Memory B cell (primary cell): Measurements from ENCODE around the gene HPS3.
A peak's percentile ranks its signal among the peaks of the same experiment; 100 is the strongest.
"Not testable (repeated sequence)": the region's sequence is repeated elsewhere in the genome, so short reads cannot be mapped to it uniquely, and the experiment has no call there.

Source experiments
- ATAC-seq: fragments of 150-1000 bp; cut with Tn5 transposase; 2 replicates; pipeline ENCODE4 v1.10.0; 2021; ENCODE audit warnings: low read depth, mild to moderate bottlenecking, moderate library complexity
- DNase-seq, 2 donors: peaks; one replicate each; pipeline ENCODE4 v3.0.0; 2022; ENCODE audit warnings: low spot score in 2 of 2
- H3K27ac Mint-ChIP-seq: one replicate; pipeline ENCODE4 v1.8.0; 2022; ENCODE audit warnings: mild to moderate bottlenecking, moderate library complexity, mixed read lengths
- H3K27me3 Mint-ChIP-seq: one replicate; pipeline ENCODE4 v1.8.0; 2022; ENCODE audit warnings: mixed read lengths
- H3K36me3 Mint-ChIP-seq: one replicate; pipeline ENCODE4 v1.8.0; 2022; ENCODE audit warnings: mild to moderate bottlenecking, mixed read lengths
- H3K4me1 Mint-ChIP-seq: one replicate; pipeline ENCODE4 v1.8.0; 2022; ENCODE audit warnings: mixed read lengths
- H3K4me3 Mint-ChIP-seq: one replicate; pipeline ENCODE4 v1.8.0; 2022; ENCODE audit warnings: mild to moderate bottlenecking, moderate library complexity, mixed read lengths
- H3K9me3 Mint-ChIP-seq: one replicate; pipeline ENCODE4 v1.8.0; 2022; ENCODE audit warnings: mixed read lengths

Gene HPS3

DNA sequence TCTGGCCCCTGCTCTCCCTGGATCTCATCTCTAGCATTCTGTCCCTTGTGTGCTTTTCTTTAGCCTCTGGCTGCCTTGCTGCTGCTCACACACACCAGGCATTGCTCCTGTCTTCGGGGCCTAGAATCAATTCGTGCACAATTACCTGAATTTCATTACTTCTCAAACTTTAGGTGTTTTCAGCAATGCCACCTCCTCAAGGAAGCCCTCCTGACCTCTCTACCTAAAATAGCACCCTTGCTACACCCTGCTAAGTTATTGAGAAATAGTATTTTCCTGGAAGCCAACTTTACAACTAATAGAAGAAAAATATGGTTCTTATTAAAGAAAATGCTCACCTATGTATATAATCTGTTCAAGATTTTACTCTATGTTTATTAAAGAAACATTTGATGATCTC is 51.7 kb downstream of the HPS3 start:
- H3K36me3 Mint-ChIP-seq, result peaks cover 10% of the 10 kb centered on the region
- DNase-seq (no peak), ATAC-seq (no peak)
- no peaks in the 10 kb centered on the region for H3K4me1 Mint-ChIP-seq
- H3K27me3 Mint-ChIP-seq, result no peaks in the 10 kb centered on the region
- H3K27ac Mint-ChIP-seq, result no peak overlapping the region
- no peak overlapping the region for H3K4me3 Mint-ChIP-seq
- H3K9me3 Mint-ChIP-seq, result no peaks in the 10 kb centered on the region

DNA sequence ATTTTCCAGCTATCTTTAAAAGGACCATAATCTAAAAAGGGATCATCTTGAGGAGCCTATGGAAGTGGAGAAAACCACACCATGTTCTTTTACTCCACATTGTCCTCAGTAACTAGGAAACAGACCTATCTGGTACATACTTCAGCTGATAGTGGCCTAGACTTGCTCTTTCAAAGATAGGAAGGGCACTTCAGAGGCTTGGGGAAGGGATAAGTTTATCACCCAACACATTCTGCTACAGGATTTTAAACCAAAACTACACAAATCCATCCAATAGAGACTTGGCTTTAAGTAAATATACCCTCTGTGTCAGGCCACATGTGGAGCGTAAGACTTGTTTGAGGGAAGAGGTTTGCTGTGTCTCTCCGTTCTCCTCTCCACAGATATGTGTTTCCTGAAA is 56.8 kb downstream of the HPS3 start:
- no peaks in the 10 kb centered on the region for H3K27me3 Mint-ChIP-seq
- ATAC-seq, result no peak
- H3K36me3 Mint-ChIP-seq, result peaks cover 4% of the 10 kb centered on the region
- no peak overlapping the region for H3K27ac Mint-ChIP-seq
- no peaks in the 10 kb centered on the region for H3K9me3 Mint-ChIP-seq
- no peak overlapping the region for H3K4me3 Mint-ChIP-seq
- H3K4me1 Mint-ChIP-seq, result no peaks in the 10 kb centered on the region
- no peak for DNase-seq

DNA sequence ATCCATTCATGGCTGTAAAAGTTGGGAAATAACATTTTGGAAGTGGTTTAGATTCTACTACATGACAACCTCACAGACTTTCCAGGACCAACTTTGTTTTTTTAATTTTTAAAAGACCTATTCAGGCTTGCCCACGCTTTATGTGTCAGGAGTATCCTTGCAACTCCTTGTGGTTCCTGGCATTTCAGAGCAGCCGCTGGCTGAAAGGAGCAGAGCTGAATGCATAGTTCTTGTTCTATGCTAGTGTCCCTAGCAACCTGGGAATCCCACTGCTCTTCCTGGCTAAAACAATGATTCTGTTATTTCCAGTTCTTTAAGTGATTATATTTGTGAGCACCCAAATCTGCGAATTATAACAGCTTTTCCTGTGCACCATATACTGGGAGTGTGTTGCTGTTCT is 57.3 kb downstream of the HPS3 start:
- no peak for ATAC-seq
- Mint-ChIP-seq H3K27me3 (no peaks in the 10 kb centered on the region), H3K4me3 (no peak overlapping the region), H3K27ac (no peak overlapping the region), H3K9me3 (no peaks in the 10 kb centered on the region), H3K36me3 (peaks cover 4% of the 10 kb centered on the region), H3K4me1 (no peaks in the 10 kb centered on the region)
- no peak for DNase-seq

DNA sequence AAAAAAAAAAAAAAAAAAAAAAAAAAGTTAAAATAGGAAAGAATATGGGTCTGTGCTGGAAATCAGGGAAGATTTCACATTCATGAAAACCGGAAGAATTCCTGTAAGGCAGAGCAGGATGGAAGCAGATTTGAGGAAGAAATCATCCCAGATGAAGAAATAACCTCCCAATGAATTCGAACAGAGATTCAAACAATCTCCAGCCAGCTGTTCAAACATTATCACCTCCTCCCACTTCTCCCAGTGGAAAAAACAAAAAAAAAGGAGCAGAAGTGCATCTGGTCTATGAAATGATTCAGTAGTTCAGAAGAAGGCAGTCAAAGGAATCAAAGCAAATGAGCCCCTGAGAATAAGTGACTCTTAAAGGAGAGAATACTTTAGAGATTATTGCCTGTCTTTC is 59.1 kb downstream of the HPS3 start:
- Mint-ChIP-seq H3K27me3 (no peaks in the 10 kb centered on the region), H3K9me3 (no peaks in the 10 kb centered on the region), H3K4me3 (no peak overlapping the region), H3K4me1 (no peaks in the 10 kb centered on the region), H3K36me3 (peaks cover 4% of the 10 kb centered on the region), H3K27ac (no peak overlapping the region)
- no peak for ATAC-seq
- no peak for DNase-seq

DNA sequence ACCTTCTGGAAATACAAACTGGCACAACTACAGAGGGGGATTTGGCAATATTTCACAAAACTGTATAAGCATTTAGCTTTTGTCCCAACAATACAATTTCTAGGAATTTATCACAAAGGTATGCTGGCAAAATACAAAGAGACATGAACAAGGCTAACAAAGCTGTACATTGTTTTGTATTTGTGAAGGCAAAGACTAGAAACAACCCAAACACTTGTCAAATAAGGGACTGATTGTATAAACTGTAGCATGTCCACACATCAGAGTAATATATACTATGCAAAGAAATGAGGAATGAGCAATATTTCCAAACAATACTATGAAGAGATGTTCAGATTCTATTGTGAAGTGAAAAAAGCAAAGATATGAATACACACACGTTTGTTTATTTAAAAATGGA is 65.8 kb downstream of the HPS3 start:
- DNase-seq (no peak), ATAC-seq (no peak)
- Mint-ChIP-seq H3K9me3 (no peaks in the 10 kb centered on the region), H3K36me3 (no peaks in the 10 kb centered on the region), H3K4me1 (no peaks in the 10 kb centered on the region), H3K4me3 (no peak overlapping the region), H3K27ac (no peak overlapping the region), H3K27me3 (no peaks in the 10 kb centered on the region)

DNA sequence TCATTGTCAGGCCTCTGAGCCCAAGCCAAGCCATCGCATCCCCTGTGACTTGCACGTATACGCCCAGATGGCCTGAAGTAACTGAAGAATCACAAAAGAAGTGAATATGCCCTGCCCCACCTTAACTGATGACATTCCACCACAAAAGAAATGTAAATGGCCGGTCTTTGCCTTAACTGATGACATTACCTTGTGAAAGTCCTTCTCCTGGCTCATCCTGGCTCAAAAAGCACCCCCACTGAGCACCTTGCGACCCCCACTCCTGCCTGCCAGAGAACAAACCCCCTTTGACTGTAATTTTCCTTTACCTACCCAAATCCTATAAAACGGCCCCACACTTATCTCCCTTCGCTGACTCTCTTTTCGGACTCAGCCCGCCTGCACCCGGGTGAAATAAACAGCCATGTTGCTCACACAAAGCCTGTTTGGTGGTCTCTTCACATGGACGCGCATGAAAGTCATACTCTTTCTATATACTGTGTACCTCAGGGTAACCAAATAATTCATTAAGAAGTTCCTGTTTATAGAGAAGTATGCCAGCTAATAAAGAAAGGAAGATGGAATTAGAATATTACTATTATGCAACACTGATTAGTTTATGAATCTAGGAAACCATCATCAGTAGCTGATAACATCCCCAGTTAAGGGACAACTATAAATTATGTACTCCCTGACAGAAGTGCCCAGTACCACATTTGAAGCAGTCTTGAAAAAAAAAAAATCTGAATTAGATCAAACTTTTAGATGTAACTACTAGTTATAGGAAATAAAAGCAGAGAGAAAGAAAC is 67.6 kb downstream of the HPS3 start:
- not testable (repeated sequence) for H3K4me1 Mint-ChIP-seq, H3K36me3 Mint-ChIP-seq, H3K4me3 Mint-ChIP-seq, DNase-seq, H3K27me3 Mint-ChIP-seq, ATAC-seq, H3K9me3 Mint-ChIP-seq, H3K27ac Mint-ChIP-seq

DNA sequence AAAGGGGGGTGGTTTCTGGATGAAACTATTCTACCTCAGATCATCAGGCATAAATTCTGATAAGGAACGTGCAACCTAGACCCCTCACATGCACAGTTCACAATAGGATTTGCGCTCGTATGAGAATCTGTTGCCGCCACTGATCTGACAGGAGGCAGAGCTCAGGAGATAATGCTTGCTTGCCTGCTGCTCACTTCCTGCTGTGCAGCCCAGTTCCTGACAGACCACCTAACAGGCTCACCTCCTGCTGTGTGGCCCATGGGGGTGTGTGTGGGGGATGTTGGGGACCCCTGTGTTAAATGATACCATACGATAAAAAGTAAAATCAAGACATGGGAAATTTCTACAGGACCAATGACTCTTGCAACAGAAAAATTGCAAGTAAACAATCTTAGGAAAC is 68.2 kb downstream of the HPS3 start:
- Mint-ChIP-seq H3K27ac (no peak overlapping the region), H3K36me3 (no peaks in the 10 kb centered on the region), H3K9me3 (no peaks in the 10 kb centered on the region), H3K27me3 (no peaks in the 10 kb centered on the region), H3K4me3 (no peak overlapping the region), H3K4me1 (no peaks in the 10 kb centered on the region)
- ATAC-seq (no peak), DNase-seq (no peak)

DNA sequence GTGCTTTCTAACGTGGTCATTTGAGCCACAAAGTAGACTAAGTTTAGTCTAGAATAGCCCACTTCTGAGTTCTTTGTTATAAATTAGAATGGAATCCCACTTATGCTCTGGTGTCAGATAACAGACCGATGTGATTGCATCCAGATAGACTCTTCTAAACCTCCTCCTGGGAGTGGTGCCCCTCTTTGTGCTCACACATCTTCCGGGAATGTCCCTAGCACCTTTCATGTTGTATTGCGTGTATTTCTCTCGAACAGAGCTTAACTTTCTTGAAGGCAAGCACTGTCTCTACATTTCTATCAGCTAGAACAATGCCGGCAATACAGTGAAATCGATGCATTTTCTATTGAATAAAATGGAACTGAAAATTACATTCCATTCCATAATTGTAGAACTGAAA is 69.2 kb downstream of the HPS3 start:
- no peak for DNase-seq
- Mint-ChIP-seq H3K4me1 (peaks cover 1% of the 10 kb centered on the region), H3K27me3 (no peaks in the 10 kb centered on the region), H3K27ac (no peak overlapping the region), H3K36me3 (no peaks in the 10 kb centered on the region), H3K9me3 (no peaks in the 10 kb centered on the region), H3K4me3 (no peak overlapping the region)
- ATAC-seq, result no peak

DNA sequence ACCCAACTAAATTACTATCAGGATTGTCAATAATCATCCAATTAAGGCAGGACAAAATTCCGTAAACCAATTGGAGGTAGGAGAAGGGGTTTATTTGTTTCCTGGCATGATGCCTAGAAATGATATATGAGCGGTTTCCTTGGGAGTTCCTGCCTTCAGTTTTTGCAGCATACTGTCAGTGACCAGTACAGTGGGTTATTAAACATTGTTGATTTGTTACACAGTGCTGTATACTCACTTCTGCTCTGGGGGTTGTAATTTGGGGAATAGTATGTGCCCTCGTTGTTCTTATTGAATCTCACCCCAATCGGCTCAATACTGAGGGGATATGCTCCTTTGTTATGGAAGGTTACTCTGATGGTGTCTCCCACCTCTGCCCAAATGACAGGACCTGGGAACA is 70.0 kb downstream of the HPS3 start:
- Mint-ChIP-seq H3K27me3 (no peaks in the 10 kb centered on the region), H3K9me3 (peaks cover under 1% of the 10 kb centered on the region), H3K4me3 (no peak overlapping the region), H3K27ac (no peak overlapping the region), H3K36me3 (no peaks in the 10 kb centered on the region), H3K4me1 (peaks cover 10% of the 10 kb centered on the region)
- ATAC-seq (no peak), DNase-seq (no peak)

DNA sequence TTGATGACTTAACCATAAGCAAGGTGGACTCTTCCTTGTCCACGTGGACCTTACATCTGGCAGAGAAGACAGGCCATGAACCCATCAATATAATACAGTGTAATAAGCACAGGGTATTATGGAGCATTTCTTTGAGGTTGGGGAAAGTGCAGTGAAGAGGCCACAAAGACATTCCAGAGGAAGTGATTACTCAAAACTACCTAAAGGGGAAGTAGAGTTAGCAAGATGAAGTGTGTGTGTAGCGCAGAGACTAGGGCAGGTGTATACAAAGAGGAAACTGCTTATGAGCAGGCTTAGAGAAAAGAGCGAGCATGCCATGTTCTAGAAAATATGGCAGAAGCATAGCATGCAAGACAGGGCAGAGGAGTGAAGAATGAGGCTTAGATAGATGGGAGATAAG is 74.3 kb downstream of the HPS3 start:
- ATAC-seq (peak; percentile 100), DNase-seq (peak in 1 of 2 donors; percentile 56)
- H3K4me1 Mint-ChIP-seq, result peaks cover 12% of the 10 kb centered on the region
- H3K27me3 Mint-ChIP-seq, result no peaks in the 10 kb centered on the region
- H3K36me3 Mint-ChIP-seq, result no peaks in the 10 kb centered on the region
- peak overlapping the region; percentile 48 for H3K4me3 Mint-ChIP-seq
- H3K27ac Mint-ChIP-seq, result peak overlapping the region; percentile 36
- peaks cover 2% of the 10 kb centered on the region for H3K9me3 Mint-ChIP-seq

DNA sequence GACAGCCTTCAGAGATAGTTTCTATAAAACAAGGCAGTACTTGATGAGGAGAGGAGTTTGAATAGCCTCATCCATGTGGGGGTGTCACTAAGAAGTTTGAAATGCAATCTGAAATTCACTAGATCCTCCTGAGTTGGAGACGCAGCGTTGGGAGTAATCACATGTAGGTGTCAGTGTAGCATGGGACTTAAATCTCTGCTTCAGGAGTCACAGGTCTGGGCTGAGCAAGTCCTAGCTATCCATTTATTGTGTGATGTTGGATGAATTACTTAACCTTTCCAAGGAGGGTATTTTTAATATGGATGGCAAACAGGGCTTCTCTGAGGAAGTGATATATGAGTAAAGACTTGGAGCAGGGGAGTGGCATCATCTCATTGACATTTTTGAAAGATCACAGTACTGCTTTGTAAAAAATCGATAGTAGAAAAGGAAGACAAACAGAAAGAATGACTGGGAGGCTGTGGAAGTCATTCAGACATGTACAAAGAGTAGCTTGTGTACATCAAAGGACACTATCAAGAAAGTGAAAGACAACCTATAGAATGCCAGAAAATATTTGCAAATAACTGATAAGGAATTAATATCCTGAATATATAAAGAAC is 75.1 kb downstream of the HPS3 start:
- Mint-ChIP-seq H3K36me3 (no peaks in the 10 kb centered on the region), H3K27ac (peak overlapping the region; percentile 56), H3K27me3 (no peaks in the 10 kb centered on the region), H3K9me3 (peaks cover 2% of the 10 kb centered on the region), H3K4me3 (no peak overlapping the region), H3K4me1 (peaks cover 12% of the 10 kb centered on the region)
- no peak for ATAC-seq
- DNase-seq, result no peak

DNA sequence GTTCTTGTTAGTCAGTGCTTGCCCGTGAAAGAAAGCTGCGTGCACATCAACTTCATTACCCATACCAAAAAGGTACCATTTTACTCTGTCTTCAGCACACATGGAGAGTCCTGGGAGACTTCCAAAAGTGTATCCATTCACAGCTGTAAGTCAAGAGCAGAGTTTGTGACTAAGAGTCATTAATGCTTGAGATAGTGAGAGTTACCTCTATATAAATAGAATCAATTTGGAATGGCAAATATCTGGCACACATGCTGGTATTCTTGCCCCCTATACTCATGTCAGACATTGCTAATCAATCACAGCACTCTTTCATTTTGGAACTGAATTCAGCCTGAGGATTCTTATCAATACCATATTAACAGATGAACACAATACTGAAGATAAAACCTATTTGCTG is 78.0 kb downstream of the HPS3 start:
- H3K36me3 Mint-ChIP-seq, result no peaks in the 10 kb centered on the region
- peaks cover 2% of the 10 kb centered on the region for H3K9me3 Mint-ChIP-seq
- DNase-seq (no peak), ATAC-seq (no peak)
- H3K4me3 Mint-ChIP-seq, result no peak overlapping the region
- no peaks in the 10 kb centered on the region for H3K27me3 Mint-ChIP-seq
- no peak overlapping the region for H3K27ac Mint-ChIP-seq
- H3K4me1 Mint-ChIP-seq, result peaks cover 12% of the 10 kb centered on the region

DNA sequence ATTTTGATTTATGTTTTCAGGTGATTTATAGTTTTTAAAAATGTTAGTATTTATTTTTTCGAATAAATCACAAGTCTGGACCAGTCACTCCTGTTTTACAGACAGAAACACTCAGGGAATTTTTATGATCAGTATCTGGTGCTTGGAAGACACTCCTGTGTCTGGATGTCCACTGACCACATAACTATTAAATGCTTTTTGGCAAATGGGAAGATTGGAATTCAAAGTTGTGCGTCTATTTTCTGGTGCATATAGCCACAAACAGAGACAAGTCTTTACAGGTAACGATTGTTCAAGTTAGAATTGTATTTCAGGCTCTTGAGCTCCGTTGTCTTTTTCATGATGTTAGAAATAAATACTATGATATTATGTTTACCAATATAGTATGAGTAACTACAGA is 80.0 kb downstream of the HPS3 start:
- Mint-ChIP-seq H3K4me1 (peaks cover 3% of the 10 kb centered on the region), H3K27me3 (no peaks in the 10 kb centered on the region), H3K9me3 (peaks cover 2% of the 10 kb centered on the region), H3K36me3 (no peaks in the 10 kb centered on the region), H3K4me3 (no peak overlapping the region), H3K27ac (no peak overlapping the region)
- DNase-seq (no peak), ATAC-seq (no peak)

DNA sequence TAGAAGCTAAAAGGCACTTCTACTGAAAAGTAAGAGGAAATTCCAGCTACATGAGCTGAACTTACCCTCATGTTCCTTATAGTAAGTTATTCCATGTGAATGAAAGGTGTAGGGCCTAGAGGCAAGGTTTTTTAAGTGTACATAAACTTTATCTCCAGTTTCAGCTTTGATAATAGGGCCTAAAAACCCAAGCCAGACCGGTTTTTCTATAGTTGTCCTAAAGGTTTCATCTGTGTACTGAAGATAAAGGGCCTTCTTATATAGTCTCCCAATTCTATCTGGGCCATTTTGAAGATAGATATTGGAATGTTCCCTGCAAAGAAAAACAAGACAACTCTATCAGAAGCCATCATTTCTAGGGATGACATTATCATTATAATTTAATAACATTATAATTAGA is 82.9 kb downstream of the HPS3 start:
- Mint-ChIP-seq H3K9me3 (no peaks in the 10 kb centered on the region), H3K4me3 (no peak overlapping the region), H3K36me3 (no peaks in the 10 kb centered on the region), H3K4me1 (no peaks in the 10 kb centered on the region), H3K27me3 (no peaks in the 10 kb centered on the region), H3K27ac (no peak overlapping the region)
- no peak for DNase-seq
- ATAC-seq, result no peak

DNA sequence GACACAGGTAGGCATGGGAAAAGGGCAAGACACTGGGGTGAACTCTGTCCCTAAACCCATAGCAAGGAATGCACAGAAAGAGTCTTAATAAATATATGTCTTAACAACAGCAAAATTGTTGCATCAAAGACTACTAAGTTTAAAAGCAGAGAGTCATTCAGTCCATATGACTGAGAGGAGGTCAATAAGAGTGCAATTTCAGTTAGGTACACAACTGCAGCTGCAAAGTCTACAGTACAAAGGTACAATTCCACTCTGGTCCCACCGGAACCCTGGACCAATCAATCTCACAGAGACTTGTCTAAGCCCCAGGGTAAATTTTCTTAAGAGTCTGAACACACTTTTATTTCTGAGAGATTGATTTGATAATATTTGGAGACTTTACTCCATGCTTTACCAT is 85.3 kb downstream of the HPS3 start:
- Mint-ChIP-seq H3K4me3 (no peak overlapping the region), H3K4me1 (no peaks in the 10 kb centered on the region), H3K27me3 (no peaks in the 10 kb centered on the region), H3K36me3 (no peaks in the 10 kb centered on the region), H3K27ac (no peak overlapping the region), H3K9me3 (no peaks in the 10 kb centered on the region)
- DNase-seq, result no peak
- no peak for ATAC-seq
